Adipose tissue (tissue), 3 donors: ENCODE results near the gene NLE1. TPM values are rescaled to one million over a fixed set of nuclear protein-coding genes. Genes with fewer than 3 reads are reported as not detected.
"Not testable (repeated sequence)": the region's sequence is repeated elsewhere in the genome, so short reads cannot be mapped to it uniquely, and the experiment has no call there.

ENCODE experiments used
- H3K27ac ChIP-seq: one replicate; pipeline ENCODE4 v1.5.1; 2013; ENCODE audit warnings: low read depth, low read length
- WGBS, 3 donors: extraction: QIAGEN DNeasy Blood & Tissue Kit; methylation state at CpG; one replicate each; pipeline ENCODE4 v1.1.7; 2013; 5-methylcytosine and 5-hydroxymethylcytosine counted together
- polyA plus RNA-seq, 3 donors: library from polyadenylated mRNA; stranded (reverse); fragments of 200-250 nt; gene quantifications; one replicate each; pipeline ENCODE4 v1.2.3, GENCODE V29; 2013
- donor health status: healthy with polysubstance abuse.
- donor health status: Bipolar disorder and iron deficiency.
- donor health status: healthy.

Gene NLE1
- polyA plus RNA-seq, 3 donors: 7.5 to 24.5 (median 15.3) TPM

GRCh38 chr17:35095741-35096140 is 46.4 kb downstream of the NLE1 start:
- H3K27ac ChIP-seq: no peak overlapping the region
- WGBS, 3 donors: 88 to 100% (median 100%) methylated on average over 1 of the region's 1 CpG

GRCh38 chr17:35094902-35095301 is 47.2 kb downstream of the NLE1 start:
- WGBS, 3 donors: 65 to 88% (median 79%) methylated on average over 2 of the region's 2 CpGs

GRCh38 chr17:35090707-35091106 is 51.4 kb downstream of the NLE1 start:
- H3K27ac ChIP-seq: not testable (repeated sequence)
- 87 to 90% (median 89%) methylated on average over 11 of the region's 11 CpGs for WGBS, 3 donors

More at GRCh38 chr17:35094902-35095301, 47.2 kb downstream of the NLE1 start:
- H3K27ac ChIP-seq: no peak overlapping the region

GRCh38 chr17:35089586-35090296 is 52.4 kb downstream of the NLE1 start:
- WGBS, 3 donors: 28 to 43% (median 32%) methylated on average over 22 of the region's 22 CpGs
- H3K27ac ChIP-seq: peak overlapping the region; percentile 64

- 0 to 1% (median 1%) methylated on average over 25 to 80 of the region's 80 CpGs for WGBS, 3 donors
- peak overlapping the region; percentile 64 for H3K27ac ChIP-seq
These were observed 53.1 kb downstream of the NLE1 start for GRCh38 chr17:35088881-35089585.

- H3K27ac ChIP-seq: peak overlapping the region; percentile 19
- 0% methylated on average over 26 of the region's 26 CpGs for WGBS, 3 donors
These were observed 53.7 kb downstream of the NLE1 start for GRCh38 chr17:35088356-35088880.

- H3K27ac ChIP-seq: no peak overlapping the region
- WGBS, 3 donors: 13 to 27% (median 26%) methylated on average over 9 of the region's 9 CpGs
These were observed 54.3 kb downstream of the NLE1 start for GRCh38 chr17:35087731-35088355.

- no peak overlapping the region for H3K27ac ChIP-seq
- whole genome bisulfite sequencing, 3 donors: 63 to 89% (median 87%) methylated on average over 8 of the region's 8 CpGs
These were observed 55.1 kb downstream of the NLE1 start for GRCh38 chr17:35086931-35087573.

- WGBS, 3 donors: 97 to 100% (median 97%) methylated on average over 8 of the region's 8 CpGs
- H3K27ac ChIP-seq: no peak overlapping the region
These were observed 55.9 kb downstream of the NLE1 start for GRCh38 chr17:35086164-35086563.

GRCh38 chr17:35084987-35085386 is 57.1 kb downstream of the NLE1 start:
- no peak overlapping the region for H3K27ac ChIP-seq
- WGBS, 3 donors: 77 to 81% (median 80%) methylated on average over 2 of the region's 2 CpGs

- 75 to 87% (median 87%) methylated on average over 2 of the region's 2 CpGs for WGBS, 3 donors
- no peak overlapping the region for H3K27ac ChIP-seq
These were observed 59.0 kb downstream of the NLE1 start for GRCh38 chr17:35083071-35083470.

- no peak overlapping the region for H3K27ac ChIP-seq
These were observed 59.9 kb downstream of the NLE1 start for GRCh38 chr17:35082073-35082657.

GRCh38 chr17:35081638-35082037 is 60.5 kb downstream of the NLE1 start:
- no peak overlapping the region for H3K27ac ChIP-seq
- WGBS, 3 donors: 90 to 93% (median 92%) methylated on average over 1 of the region's 1 CpG

More at GRCh38 chr17:35082073-35082657, 59.9 kb downstream of the NLE1 start:
- 29 to 57% (median 49%) methylated on average over 3 of the region's 3 CpGs for WGBS, 3 donors

GRCh38 chr17:35080536-35080935 is 61.6 kb downstream of the NLE1 start:
- H3K27ac ChIP-seq: no peak overlapping the region
- WGBS, 3 donors: 51 to 59% (median 52%) methylated on average over 1 of the region's 1 CpG

GRCh38 chr17:35079547-35080423 is 62.3 kb downstream of the NLE1 start:
- WGBS, 3 donors: 97 to 100% (median 100%) methylated on average over 1 of the region's 1 CpG
- no peak overlapping the region for H3K27ac ChIP-seq
